Camera-type eye (tissue), 1 donor: Measurements from ENCODE around the gene ZNF502. TPM values are rescaled to one million over a fixed set of nuclear protein-coding genes. Genes with fewer than 3 reads are reported as not detected.

ENCODE experiments used
- total RNA-seq: library from RNA; depleted of rRNA; stranded (reverse); fragments of >200 nt; gene quantifications from one replicate; pipeline ENCODE4 v1.2.3, GENCODE V29; 2014

The ZNF502 gene
- 22.1 TPM for total RNA-seq

GRCh38 chr3:44712455-44713075 is at the start of gene ZNF502:
TSS of gene ZNF502 (plus strand) at chr3:44712660. CDS start at chr3:44720262, 7,602 bp downstream.

GRCh38 chr3:44729384-44729910 is 17.0 kb downstream of the ZNF502 start, which contains the start of gene ZNF501:
TSS of gene ZNF501 (plus strand) at chr3:44729635. CDS start at chr3:44734422, 4,787 bp downstream.

GRCh38 chr3:44761424-44762169 is 49.1 kb downstream of the ZNF502 start, which contains the start of the genes KIAA1143 and KIF15:
TSS of gene KIAA1143 (minus strand) at chr3:44761619. CDS start at chr3:44761602, 17 bp downstream.
TSS of gene KIF15 (plus strand) at chr3:44761794. CDS start at chr3:44761866, 72 bp downstream.

Other genes with a start within 250 kb of the ZNF502 start
- 36.9 TPM for gene ZNF445, start 235.0 kb upstream of the ZNF502 start, total RNA-seq
- gene ZKSCAN7, start 157.5 kb upstream of the ZNF502 start, total RNA-seq: 29.9 TPM
- 21.2 TPM for gene ZNF660, start 127.7 kb upstream of the ZNF502 start, total RNA-seq
- 59.5 TPM for gene ZNF197, start 87.6 kb upstream of the ZNF502 start, total RNA-seq
- gene ZNF35, start 63.9 kb upstream of the ZNF502 start, total RNA-seq: 24.7 TPM
- 14.0 TPM for gene ZNF501, start 17.0 kb downstream of the ZNF502 start, total RNA-seq
- gene KIAA1143, start 49.0 kb downstream of the ZNF502 start, total RNA-seq: 36.4 TPM
- 10.6 TPM for gene KIF15, start 49.1 kb downstream of the ZNF502 start, total RNA-seq
- gene TMEM42, start 149.3 kb downstream of the ZNF502 start, total RNA-seq: 12.8 TPM
- not detected for gene TGM4, start 161.9 kb downstream of the ZNF502 start, total RNA-seq